GM23338 (cell line): Measurements from ENCODE around the gene MIR17HG. TPM values are rescaled to one million over a fixed set of nuclear protein-coding genes. Genes with fewer than 3 reads are reported as not detected.

Experiments
- ATAC-seq: fragments of 200-7000 bp; cut with Tn5 transposase; 3 replicates; pipeline ENCODE4 v1.9.1; 2020
- DNase-seq: peaks from one replicate; pipeline ENCODE4 v3.0.0-alpha.2; 2015; ENCODE audit warnings: low spot score
- H2AFZ ChIP-seq: fragments of 200-600 bp; sonication (generic); 2 replicates; pipeline ENCODE4 v1.8.0; 2016; ENCODE audit warnings: antibody characterized with exemption, mild to moderate bottlenecking, moderate library complexity
- H3F3A ChIP-seq: fragments of 200-600 bp; sonication (generic); replicated peaks from 2 replicates; pipeline ENCODE4 v1.8.0; 2017; ENCODE audit warnings: antibody characterized with exemption, mixed run types, low read depth
- H3K27ac ChIP-seq: fragments of 200-600 bp; sonication (generic); 2 replicates; pipeline ENCODE4 v1.6.1; 2016; ENCODE audit warnings: low read depth
- H3K27me3 ChIP-seq: fragments of 200-600 bp; sonication (generic); 2 replicates; pipeline ENCODE4 v1.8.0; 2016; ENCODE audit warnings: mild to moderate bottlenecking, mixed run types, moderate library complexity; ENCODE audit not compliant: insufficient read depth
- H3K36me3 ChIP-seq: fragments of 200-600 bp; sonication (generic); 2 replicates; pipeline ENCODE4 v1.8.0; 2016; ENCODE audit warnings: mild to moderate bottlenecking; ENCODE audit not compliant: insufficient read depth
- H3K4me1 ChIP-seq: fragments of 200-600 bp; sonication (generic); 2 replicates; pipeline ENCODE4 v1.8.0; 2016; ENCODE audit warnings: mild to moderate bottlenecking, moderate library complexity; ENCODE audit not compliant: insufficient read depth
- H3K4me2 ChIP-seq: fragments of 200-600 bp; sonication (generic); 2 replicates; pipeline ENCODE4 v1.7.1; 2017; ENCODE audit warnings: mixed run types
- H3K4me3 ChIP-seq: fragments of 200-600 bp; sonication (generic); 2 replicates; pipeline ENCODE4 v1.6.1; 2016; ENCODE audit warnings: mixed run types
- H3K79me2 ChIP-seq: fragments of 200-600 bp; sonication (generic); replicated peaks from 2 replicates; pipeline ENCODE4 v1.8.0; 2017; ENCODE audit warnings: mild to moderate bottlenecking; ENCODE audit not compliant: insufficient read depth
- H3K9me2 ChIP-seq: fragments of 200-600 bp; sonication (generic); 2 replicates; pipeline ENCODE4 v1.8.0; 2017; ENCODE audit not compliant: insufficient read depth
- H4K20me1 ChIP-seq: fragments of 200-600 bp; sonication (generic); replicated peaks from 2 replicates; pipeline ENCODE4 v1.8.0; 2017; ENCODE audit warnings: mild to moderate bottlenecking; ENCODE audit not compliant: insufficient read depth
- H3K27ac Mint-ChIP-seq: 2 replicates; pipeline ENCODE4 v1.8.0; 2020; ENCODE audit warnings: inconsistent platforms, mild to moderate bottlenecking, moderate library complexity, mixed read lengths
- H3K27me3 Mint-ChIP-seq: 3 replicates; pipeline ENCODE4 v1.8.0; 2022; ENCODE audit warnings: low read depth, mild to moderate bottlenecking, moderate library complexity, mixed read lengths, inconsistent platforms; ENCODE audit not compliant: insufficient read depth, poor library complexity
- H3K36me3 Mint-ChIP-seq: 3 replicates; pipeline ENCODE4 v1.8.0; 2021; ENCODE audit warnings: low read depth, mild to moderate bottlenecking, inconsistent platforms, moderate library complexity, mixed read lengths
- H3K4me1 Mint-ChIP-seq: 3 replicates; pipeline ENCODE4 v1.8.0; 2020; ENCODE audit warnings: mild to moderate bottlenecking, inconsistent platforms, mixed read lengths
- H3K4me3 Mint-ChIP-seq: 3 replicates; pipeline ENCODE4 v1.8.0; 2021; ENCODE audit warnings: moderate library complexity, mild to moderate bottlenecking, inconsistent platforms, mixed read lengths
- H3K9me3 Mint-ChIP-seq: 3 replicates; pipeline ENCODE4 v1.8.0; 2020; ENCODE audit warnings: moderate library complexity, mild to moderate bottlenecking, inconsistent platforms, mixed read lengths
- CREB1 ChIP-seq: fragments of 250-450 bp; sonication (Bioruptor Pico); IDR thresholded peaks from 2 replicates; pipeline ENCODE4 v1.5.0; 2020; ENCODE audit warnings: low read depth, mild to moderate bottlenecking, moderate library complexity
- ETS1 ChIP-seq: IDR thresholded peaks from 2 replicates; pipeline ENCODE4 v1.6.1; 2016; ENCODE audit warnings: antibody characterized with exemption
- EZH2 ChIP-seq: fragments of 200-600 bp; sonication (generic); IDR thresholded peaks from one replicate; pipeline ENCODE4 v1.8.0; 2017; ENCODE audit warnings: antibody characterized with exemption, mild to moderate bottlenecking, low read depth; ENCODE audit not compliant: unreplicated experiment
- EZH2phosphoT487 ChIP-seq: fragments of 200-600 bp; sonication (generic); IDR thresholded peaks from one replicate; pipeline ENCODE4 v1.8.1; 2018; ENCODE audit warnings: antibody characterized with exemption; ENCODE audit not compliant: unreplicated experiment
- JUNB ChIP-seq: IDR thresholded peaks from one replicate; pipeline ENCODE4 v1.6.1; 2016; ENCODE audit warnings: antibody characterized with exemption; ENCODE audit not compliant: unreplicated experiment
- NANOG ChIP-seq: IDR thresholded peaks from 2 replicates; pipeline ENCODE4 v1.6.1; 2016; ENCODE audit warnings: antibody characterized with exemption, borderline replicate concordance
- POLR2AphosphoS5 ChIP-seq: IDR thresholded peaks from 2 replicates; pipeline ENCODE4 v1.6.1; 2016; ENCODE audit warnings: antibody characterized with exemption, low read depth
- REST ChIP-seq: IDR thresholded peaks from one replicate; pipeline ENCODE4 v1.6.1; 2018; ENCODE audit warnings: antibody characterized with exemption; ENCODE audit not compliant: unreplicated experiment
- STAT1 ChIP-seq: IDR thresholded peaks from one replicate; pipeline ENCODE4 v1.6.1; 2016; ENCODE audit warnings: antibody characterized with exemption; ENCODE audit not compliant: unreplicated experiment
- ZNF114 ChIP-seq: fragments of 250-450 bp; sonication (Bioruptor Pico); IDR thresholded peaks from 2 replicates; pipeline ENCODE4 v1.5.0; 2020; ENCODE audit warnings: mild to moderate bottlenecking, moderate library complexity
- ZNF331 ChIP-seq: fragments of 250-450 bp; sonication (Bioruptor Pico); IDR thresholded peaks from 2 replicates; pipeline ENCODE4 v1.5.0; 2020; ENCODE audit warnings: low read depth, mild to moderate bottlenecking, moderate library complexity
- polyA plus RNA-seq: library from polyadenylated mRNA; unstranded; fragments of >200 nt; fragmentation: Nextera tagmentation; extraction: Ambion mirVana; gene quantifications from 2 replicates; pipeline ENCODE4 v1.2.1, GENCODE V29; 2016
- total RNA-seq: library from RNA; depleted of rRNA; stranded (reverse); fragments of >200 nt; shearing (Covaris generic); gene quantifications from 2 replicates; pipeline ENCODE4 v1.2.3, GENCODE V29; 2014
- TF ChIP-seq, protein P1 (sequence below): fragments of 250-450 bp; sonication (Bioruptor Pico); IDR thresholded peaks from 2 replicates; pipeline ENCODE4 v1.5.0; 2020; ENCODE audit warnings: mild to moderate bottlenecking, moderate library complexity
- TF ChIP-seq, protein P2 (sequence below), 2 experiments: fragments of 200-600 bp in 1 of 2; sonication (generic) in 1 of 2; conservative IDR thresholded peaks; 2 replicates each; pipeline versions ENCODE4 v1.5.1 to v1.6.1; 2016 to 2017; ENCODE audit warnings: antibody characterized with exemption in 2 of 2, low read depth in 2 of 2, mild to moderate bottlenecking in 2 of 2, moderate library complexity in 1 of 2

The MIR17HG gene
- total and polyA plus RNA-seq, 2 experiments from 2014 or later: 14.8 to 46.0 TPM

DNA sequence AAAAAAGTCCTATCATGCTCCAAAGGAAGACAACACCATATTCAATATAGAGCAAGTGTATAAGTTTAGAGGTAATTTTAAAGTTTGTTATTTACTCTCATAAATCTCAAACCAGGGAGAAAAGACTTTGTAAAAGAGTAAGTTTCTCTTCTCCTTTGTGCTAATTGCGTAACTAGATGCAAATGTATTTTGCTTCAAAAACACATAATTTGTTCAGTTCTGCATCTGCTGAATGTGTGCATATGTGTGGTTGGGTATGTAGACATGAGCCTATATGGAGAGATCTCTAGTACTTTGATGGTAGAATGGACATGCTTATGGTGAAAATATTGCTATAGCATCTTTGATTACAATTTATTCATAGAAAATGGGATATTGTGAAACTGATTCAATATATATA is 17.8 kb upstream of the MIR17HG start:
- H3K4me1 Mint-ChIP-seq: no peaks in the 10 kb centered on the region
- no peaks in the 10 kb centered on the region for H3K4me1 ChIP-seq
- TF ChIP-seq EZH2 (no peak), JUNB (no peak), STAT1 (no peak), ZNF331 (CRISPR knock-in tag) (no peak), EZH2phosphoT487 (no peak), CREB1 (no peak), POLR2AphosphoS5 (no peak), ETS1 (no peak), ZNF114 (CRISPR knock-in tag) (no peak), REST (no peak), NANOG (no peak)
- TF ChIP-seq, protein P1, sequence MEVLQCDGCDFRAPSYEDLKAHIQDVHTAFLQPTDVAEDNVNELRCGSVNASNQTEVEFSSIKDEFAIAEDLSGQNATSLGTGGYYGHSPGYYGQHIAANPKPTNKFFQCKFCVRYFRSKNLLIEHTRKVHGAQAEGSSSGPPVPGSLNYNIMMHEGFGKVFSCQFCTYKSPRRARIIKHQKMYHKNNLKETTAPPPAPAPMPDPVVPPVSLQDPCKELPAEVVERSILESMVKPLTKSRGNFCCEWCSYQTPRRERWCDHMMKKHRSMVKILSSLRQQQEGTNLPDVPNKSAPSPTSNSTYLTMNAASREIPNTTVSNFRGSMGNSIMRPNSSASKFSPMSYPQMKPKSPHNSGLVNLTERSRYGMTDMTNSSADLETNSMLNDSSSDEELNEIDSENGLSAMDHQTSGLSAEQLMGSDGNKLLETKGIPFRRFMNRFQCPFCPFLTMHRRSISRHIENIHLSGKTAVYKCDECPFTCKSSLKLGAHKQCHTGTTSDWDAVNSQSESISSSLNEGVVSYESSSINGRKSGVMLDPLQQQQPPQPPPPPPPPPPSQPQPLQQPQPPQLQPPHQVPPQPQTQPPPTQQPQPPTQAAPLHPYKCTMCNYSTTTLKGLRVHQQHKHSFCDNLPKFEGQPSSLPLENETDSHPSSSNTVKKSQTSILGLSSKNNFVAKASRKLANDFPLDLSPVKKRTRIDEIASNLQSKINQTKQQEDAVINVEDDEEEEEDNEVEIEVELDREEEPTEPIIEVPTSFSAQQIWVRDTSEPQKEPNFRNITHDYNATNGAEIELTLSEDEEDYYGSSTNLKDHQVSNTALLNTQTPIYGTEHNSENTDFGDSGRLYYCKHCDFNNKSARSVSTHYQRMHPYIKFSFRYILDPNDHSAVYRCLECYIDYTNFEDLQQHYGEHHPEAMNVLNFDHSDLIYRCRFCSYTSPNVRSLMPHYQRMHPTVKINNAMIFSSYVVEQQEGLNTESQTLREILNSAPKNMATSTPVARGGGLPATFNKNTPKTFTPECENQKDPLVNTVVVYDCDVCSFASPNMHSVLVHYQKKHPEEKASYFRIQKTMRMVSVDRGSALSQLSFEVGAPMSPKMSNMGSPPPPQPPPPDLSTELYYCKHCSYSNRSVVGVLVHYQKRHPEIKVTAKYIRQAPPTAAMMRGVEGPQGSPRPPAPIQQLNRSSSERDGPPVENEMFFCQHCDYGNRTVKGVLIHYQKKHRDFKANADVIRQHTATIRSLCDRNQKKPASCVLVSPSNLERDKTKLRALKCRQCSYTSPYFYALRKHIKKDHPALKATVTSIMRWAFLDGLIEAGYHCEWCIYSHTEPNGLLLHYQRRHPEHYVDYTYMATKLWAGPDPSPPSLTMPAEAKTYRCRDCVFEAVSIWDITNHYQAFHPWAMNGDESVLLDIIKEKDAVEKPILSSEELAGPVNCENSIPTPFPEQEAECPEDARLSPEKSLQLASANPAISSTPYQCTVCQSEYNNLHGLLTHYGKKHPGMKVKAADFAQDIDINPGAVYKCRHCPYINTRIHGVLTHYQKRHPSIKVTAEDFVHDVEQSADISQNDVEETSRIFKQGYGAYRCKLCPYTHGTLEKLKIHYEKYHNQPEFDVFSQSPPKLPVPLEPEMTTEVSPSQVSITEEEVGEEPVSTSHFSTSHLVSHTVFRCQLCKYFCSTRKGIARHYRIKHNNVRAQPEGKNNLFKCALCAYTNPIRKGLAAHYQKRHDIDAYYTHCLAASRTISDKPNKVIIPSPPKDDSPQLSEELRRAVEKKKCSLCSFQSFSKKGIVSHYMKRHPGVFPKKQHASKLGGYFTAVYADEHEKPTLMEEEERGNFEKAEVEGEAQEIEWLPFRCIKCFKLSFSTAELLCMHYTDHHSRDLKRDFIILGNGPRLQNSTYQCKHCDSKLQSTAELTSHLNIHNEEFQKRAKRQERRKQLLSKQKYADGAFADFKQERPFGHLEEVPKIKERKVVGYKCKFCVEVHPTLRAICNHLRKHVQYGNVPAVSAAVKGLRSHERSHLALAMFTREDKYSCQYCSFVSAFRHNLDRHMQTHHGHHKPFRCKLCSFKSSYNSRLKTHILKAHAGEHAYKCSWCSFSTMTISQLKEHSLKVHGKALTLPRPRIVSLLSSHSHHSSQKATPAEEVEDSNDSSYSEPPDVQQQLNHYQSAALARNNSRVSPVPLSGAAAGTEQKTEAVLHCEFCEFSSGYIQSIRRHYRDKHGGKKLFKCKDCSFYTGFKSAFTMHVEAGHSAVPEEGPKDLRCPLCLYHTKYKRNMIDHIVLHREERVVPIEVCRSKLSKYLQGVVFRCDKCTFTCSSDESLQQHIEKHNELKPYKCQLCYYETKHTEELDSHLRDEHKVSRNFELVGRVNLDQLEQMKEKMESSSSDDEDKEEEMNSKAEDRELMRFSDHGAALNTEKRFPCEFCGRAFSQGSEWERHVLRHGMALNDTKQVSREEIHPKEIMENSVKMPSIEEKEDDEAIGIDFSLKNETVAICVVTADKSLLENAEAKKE (CRISPR knock-in tag): no peak
- TF ChIP-seq, protein P2, sequence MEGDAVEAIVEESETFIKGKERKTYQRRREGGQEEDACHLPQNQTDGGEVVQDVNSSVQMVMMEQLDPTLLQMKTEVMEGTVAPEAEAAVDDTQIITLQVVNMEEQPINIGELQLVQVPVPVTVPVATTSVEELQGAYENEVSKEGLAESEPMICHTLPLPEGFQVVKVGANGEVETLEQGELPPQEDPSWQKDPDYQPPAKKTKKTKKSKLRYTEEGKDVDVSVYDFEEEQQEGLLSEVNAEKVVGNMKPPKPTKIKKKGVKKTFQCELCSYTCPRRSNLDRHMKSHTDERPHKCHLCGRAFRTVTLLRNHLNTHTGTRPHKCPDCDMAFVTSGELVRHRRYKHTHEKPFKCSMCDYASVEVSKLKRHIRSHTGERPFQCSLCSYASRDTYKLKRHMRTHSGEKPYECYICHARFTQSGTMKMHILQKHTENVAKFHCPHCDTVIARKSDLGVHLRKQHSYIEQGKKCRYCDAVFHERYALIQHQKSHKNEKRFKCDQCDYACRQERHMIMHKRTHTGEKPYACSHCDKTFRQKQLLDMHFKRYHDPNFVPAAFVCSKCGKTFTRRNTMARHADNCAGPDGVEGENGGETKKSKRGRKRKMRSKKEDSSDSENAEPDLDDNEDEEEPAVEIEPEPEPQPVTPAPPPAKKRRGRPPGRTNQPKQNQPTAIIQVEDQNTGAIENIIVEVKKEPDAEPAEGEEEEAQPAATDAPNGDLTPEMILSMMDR (conservative IDR thresholded peaks at IDR 0.05; ENCODE audit: low read depth in 2 of 2): no peak

More for the DNA sequence above, 17.8 kb upstream of the MIR17HG start:
- Histone ChIP-seq H3K9me2 (no peaks in the 10 kb centered on the region), H3K4me2 (no peak overlapping the region), H3F3A (no peaks in the 10 kb centered on the region), H3K27ac (no peak overlapping the region), H4K20me1 (no peaks in the 10 kb centered on the region), H3K27me3 (no peaks in the 10 kb centered on the region), H3K4me3 (no peak overlapping the region), H3K36me3 (no peaks in the 10 kb centered on the region), H3K79me2 (no peaks in the 10 kb centered on the region), H2AFZ (no peak overlapping the region)
- no peak for DNase-seq
- no peak for ATAC-seq
- H3K4me3 Mint-ChIP-seq: no peak overlapping the region
- H3K36me3 Mint-ChIP-seq: no peaks in the 10 kb centered on the region
- H3K27me3 Mint-ChIP-seq: no peaks in the 10 kb centered on the region
- no peaks in the 10 kb centered on the region for H3K9me3 Mint-ChIP-seq
- H3K27ac Mint-ChIP-seq: no peak overlapping the region
